Hematopoietic multipotent progenitor cell treated with erythropoietin and hydrocortisone succinate and interleukin-3 and kit ligand, for 17 days (in vitro differentiated cells): ENCODE results near the gene DLGAP1.
A peak's percentile ranks its signal among the peaks of the same experiment; 100 is the strongest.

Experiments used
- DNase-seq: peaks from one replicate; pipeline ENCODE4 v3.0.0-alpha.2; 2015; ENCODE audit warnings: low spot score

DLGAP1 gene

DNA sequence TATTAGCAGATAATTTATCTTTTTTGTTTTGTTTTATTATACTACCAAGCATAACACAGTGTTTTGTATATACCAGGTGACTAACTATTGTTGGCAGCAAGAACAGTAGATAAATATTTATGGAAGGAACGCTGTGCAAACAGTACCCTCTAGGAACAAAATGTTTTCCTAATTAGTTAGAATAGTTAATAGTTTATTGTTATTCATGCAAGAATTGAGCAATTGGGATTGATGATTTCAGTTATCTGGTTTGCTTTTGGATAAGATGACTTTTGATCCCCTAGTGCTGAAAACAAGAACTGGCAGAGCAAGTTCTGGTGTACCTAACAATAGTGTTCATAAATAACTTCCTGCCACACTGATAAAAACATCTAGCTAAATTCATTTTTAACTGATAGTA lies 681.8 kb downstream of the DLGAP1 start:
- DNase-seq = no peak

DNA sequence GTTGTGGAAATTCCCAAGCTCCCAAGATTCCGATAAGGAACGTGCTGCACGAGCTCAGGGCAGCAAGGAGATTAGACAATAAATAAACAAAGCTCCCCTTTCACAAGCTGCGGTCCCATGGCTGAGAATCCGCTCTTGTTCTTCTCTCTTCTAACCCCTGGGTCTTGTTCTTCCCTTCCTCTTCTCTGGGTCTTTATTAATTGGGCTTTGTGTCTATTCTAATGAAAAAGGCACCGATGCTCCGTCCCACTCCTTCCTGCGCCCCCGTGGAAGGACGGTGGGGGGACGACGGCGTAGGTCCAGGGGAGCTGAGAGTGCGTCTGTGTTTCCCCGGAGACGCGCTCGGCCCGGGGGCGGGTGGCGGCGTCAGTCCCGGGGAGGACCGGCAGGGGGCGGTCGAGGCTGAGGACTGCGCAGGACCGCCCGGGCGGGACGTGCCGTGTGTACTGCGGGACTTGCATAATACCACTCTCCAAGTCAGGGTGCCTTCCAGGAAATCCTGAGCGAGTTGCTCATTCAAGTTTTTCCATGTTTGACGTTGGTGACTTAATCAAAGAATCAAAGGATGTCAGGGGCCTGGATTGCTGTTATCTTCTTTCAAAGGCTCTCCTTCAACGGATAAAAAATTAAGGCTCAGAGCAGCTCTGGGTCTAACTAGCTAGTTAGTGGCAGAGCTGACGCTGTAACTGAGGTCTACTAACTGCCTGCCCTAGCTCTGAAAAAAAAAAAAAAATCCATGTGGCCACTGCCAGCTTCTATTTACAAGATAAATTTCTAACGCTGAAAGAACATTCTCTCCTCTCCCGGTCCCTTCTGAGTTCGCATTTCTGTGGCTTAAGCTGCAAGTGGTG lies 683.8 kb downstream of the DLGAP1 start:
- peak; percentile 78 for DNase-seq

DNA sequence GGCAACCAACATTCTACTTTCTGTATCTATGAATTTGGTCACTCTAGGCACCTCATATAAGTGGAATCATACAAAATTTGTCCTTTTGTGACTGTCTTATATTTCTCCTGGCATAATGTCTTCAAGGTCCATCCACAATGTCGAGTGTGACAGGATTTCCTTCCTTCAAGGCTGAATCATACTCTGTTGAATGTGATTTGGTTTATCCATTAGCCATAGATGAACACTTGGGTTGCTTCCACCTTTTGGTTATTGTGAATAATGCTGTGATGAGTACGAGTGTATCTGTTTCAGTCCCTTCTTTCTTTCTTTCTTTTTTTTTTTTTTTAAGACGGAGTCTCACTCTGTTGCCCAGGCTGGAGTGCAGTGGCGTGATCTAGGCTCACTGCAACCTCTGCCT lies 693.8 kb downstream of the DLGAP1 start:
- no peak for DNase-seq

DNA sequence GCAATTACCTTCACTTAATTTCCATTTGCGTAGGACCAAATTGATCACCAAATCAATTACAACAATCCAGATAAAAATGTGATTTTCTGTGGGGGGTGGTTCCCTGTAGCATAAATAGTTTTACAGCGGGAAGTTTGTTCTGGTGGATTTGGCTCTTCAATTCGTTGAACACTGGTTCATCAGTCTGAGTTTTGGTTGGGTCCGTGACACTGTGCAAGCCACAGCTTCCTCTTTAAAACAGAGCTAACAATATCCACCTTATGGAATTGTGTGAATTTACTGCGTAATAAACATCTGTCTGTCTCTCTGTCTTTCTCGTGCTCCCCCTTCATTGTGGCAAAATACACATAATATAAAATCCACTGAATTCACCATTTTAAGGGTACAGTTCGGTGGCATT lies 694.4 kb downstream of the DLGAP1 start:
- DNase-seq = no peak

DNA sequence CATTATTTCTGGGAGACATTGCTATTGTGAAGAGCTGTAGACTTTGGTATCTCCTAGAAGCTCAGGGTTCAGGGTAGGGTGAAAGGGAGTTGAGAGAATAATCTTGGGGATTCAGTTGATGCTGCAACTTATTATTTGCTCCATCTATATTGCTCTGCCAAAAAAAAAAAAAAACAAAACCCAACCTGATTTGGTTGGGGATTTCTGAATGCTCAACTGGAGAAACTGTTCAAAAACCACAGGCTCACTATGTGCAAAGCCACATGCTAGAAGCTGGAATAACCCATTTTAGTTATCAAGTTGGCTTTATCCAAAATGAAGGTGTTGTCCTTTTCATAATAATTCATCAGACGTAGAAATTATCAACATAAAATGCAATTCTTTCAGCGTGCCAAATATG lies 696.0 kb downstream of the DLGAP1 start:
- DNase-seq = no peak

DNA sequence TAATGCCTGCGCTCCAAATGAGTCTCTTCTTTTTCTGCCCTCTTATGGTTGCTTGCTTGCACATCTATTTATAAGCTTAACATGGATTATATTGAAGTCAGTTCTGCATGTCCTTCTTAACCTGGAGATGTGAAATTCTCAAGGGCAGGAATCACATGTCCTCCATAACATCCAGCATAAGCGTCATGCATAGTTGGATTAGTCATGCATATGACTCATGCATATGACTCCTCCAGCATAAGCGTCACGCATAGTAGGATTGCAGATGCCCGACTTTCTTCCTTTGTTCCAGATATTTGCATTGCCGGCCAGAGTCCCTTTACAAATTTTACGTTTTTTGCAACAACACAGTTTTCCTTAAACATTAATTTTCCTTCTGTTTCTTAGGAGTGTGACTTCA lies 696.6 kb downstream of the DLGAP1 start:
- DNase-seq = no peak

DNA sequence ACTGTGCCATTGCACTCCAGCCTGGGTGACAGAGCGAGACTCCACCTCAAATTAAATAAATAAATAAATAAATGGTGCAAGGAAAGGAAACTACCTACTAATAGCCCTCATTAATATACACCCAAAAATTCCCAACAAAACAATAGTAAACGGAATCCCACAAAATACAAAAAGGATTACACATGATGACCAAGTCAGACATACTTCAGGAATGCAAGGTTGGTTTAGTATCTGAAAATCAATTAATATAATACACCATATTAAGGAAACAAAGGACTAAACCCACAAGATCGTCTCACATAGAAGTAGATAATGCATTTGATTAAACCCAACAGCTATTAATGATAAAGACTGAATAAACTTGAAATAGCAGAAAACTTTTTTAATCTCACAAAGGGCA lies 697.7 kb downstream of the DLGAP1 start:
- no peak for DNase-seq

DNA sequence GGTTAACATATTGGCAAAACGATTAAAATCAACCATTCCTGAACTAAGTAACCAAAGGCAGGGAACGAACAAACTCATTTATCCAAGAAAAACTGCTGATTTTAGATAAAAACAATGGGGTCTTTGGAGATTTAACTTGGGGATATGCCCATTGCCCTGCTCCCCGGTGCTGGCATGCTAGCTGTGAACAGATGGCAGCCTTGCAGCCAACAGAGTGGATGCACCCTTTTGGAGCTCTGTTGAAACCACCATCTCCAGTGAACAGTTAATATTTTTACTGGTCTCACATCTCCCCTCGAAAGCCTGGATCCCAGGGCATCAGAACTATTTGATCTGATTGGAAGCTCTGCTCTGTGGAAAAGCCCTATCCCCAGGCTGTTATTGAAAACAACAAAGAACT lies 702.0 kb downstream of the DLGAP1 start:
- DNase-seq = no peak

DNA sequence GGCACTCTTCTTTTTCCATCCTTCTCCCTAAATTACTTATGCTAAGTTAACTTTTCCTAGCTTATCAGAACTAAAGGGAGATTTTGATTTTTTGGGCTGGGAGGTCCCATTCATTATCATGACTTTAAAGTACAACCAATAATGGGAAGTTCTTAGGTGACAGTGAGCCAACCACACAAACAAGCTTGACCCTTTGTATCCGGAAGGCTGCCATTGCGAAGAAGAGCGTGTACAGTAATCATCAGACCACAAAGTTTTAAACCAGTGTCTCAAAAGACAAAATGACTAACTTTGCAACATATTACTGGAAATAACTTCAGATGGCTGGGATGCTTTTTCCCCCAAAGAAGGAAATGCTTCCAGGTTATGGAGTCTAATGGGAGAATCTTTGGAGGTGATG lies 707.0 kb downstream of the DLGAP1 start:
- no peak for DNase-seq

DNA sequence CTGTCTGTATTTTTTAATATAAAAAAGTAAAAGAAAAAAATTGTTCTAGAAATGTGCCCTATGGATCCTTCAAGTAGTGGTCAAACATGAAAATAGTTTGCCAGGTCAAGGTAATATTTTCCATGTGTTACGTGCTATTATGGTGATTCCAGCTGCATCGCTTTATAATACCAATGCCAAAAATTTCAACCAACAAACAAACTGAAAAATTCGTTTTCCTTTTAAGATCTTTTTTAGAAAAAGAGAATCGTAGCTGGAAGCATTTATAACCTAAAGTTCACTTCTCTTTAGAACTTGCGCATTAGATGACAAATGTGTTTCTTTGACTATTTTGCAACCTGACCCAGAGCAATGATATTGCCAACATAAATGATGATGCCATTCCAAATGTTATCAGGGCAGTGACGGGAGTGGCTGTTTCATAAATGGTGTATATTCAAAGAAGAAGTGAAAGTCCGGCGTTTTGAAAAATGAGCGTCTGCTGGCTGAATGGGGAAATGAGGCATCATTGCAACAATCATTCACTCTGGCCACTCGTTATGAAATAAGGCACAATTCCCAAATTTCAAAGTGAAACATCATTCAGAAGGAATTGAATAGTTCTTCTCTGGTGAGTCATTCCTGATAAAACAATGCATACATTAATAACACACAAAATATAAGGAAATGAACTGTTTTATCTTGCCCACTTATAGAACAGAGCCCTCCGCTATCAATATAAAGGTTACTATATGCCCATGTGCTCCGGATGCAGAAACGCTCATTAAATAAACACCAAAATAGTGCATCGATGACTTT lies 707.7 kb downstream of the DLGAP1 start:
- no peak for DNase-seq

DNA sequence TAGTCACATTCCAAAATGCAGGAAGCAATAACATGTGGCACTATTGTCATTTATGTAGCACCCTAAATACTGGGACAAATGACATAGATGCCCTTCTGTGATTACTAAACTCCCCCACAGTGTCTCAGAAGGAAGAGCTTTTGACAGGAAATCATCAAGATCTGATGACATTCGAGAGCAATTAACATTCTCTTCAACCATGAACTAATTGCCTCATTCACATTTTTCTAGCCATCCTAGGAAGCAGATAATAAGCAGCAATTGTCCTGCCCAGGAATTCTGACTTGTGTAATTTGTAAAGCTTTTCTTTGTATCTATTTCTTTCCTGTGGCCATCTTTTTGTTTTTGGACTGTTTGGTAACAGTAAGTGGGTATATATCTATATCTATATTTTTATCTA lies 712.6 kb downstream of the DLGAP1 start:
- no peak for DNase-seq

DNA sequence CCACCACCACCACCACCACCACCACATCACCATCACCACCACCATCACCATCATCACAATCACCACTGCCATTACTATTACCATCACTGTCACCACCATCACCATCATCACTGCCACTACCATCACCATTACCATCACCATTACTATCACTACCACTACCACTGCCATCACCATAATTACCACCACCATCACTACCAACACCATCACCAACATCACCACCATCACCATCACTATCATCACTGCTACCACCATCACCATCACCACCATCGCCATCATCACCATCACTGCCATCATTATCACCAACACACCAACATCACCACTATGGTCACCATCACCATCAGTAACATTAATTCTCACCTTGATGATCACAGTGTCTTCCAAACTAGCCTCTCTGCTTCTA lies 713.8 kb downstream of the DLGAP1 start:
- no peak for DNase-seq

DNA sequence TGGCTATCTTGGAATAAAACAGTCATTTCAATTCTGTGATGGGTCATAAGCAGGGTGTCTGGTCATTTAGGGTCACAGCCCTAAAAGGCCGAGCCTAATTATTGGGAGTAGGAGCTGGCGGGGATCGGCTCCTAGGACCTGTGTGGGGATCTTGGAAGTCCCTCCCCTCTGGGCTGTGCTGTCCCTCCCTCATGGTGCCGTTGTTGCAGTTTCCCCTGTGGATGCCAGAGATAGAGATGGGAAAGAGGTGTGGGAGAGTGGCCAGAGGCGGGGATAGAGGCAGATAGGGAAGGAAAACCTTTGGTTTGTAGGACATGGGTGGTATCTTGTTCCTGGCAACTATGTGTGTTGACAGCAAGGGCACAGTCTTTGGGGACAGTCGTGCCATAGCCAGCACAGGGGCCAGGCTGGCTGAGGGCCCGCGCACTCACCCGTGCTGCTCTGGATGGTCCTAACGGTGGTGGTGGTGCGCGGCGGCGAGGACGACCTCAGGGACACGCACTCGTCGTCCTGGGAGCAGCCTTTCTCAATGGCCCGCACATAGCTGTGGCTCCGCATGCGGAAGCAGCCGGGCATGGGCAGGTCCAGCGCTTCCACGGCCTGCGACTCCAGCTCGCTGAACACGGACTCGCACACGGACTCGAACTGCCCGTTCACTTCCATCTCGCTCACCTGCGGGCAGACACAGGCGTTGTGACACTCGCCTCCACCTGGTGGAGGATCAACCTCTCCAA lies 726.2 kb downstream of the DLGAP1 start:
- DNase-seq = no peak

DNA sequence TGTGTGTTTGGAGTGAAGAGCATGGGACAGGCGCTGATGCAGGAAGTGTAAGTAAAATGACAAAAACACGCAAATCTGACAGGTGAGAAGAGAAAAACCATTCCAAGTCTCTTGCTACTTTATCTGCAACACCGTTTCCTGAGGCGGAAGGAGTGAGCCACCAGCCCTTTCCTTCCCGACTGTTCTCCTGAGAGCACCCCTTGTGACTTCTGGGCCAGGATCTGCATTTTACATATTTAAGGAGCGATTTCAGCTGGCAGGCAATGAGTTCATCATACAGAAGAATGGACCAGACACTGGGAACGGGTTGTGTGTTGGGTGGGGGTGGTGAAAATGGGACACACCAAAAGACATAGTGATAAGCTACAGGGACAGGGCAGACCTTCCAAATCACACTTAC lies 727.8 kb downstream of the DLGAP1 start:
- no peak for DNase-seq

DNA sequence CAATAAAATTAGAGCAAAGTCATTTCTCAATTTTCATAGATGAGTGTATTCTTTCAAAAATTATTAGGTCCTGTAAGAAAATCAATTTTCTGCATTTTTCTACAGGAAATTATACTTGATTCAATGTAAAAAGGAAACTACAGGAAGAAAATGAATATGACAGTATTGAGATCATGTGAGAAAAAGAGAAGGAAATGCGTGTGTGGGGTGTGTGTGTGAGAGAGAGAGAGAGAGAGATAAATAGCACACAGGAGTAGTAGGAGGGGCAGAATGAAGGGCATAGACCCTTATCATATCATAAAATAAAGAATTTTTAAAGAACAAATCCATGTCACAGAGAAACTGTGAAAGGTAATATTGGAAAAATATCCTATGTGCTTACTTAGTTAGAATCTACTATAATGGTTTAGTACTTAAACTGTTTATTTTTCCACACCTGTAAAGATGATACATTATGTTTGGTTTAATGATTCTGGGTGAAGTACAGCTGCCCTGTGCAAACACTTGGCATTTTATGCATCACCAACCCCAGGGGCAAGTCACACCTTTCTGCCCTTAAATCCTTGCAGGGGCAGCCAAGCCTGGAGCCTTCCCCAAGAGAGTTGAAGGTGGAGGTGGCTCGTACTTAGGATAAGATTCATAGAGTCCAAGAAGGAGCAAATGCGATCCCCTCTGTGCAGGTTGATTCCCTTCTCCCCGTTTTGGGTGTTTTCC lies 728.7 kb downstream of the DLGAP1 start:
- DNase-seq = no peak

DNA sequence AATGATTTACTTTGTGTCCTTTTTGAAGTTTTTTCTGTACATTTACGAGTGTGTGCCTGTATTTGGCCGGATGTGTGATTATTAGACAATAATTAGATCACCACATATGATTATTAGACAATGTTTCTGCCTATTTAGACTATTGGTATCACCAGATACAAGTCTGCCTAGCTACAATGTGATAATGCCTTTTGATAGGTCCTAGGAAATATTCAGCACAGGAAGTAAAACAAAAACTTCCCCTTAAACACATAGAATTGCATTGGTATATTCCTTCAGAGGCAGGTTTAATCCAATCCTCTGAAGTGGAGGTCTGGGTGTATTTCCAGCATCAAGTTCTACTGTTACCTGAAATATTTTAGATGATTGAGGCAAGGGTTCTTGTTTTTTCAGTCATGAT lies 730.0 kb downstream of the DLGAP1 start:
- DNase-seq = no peak

DNA sequence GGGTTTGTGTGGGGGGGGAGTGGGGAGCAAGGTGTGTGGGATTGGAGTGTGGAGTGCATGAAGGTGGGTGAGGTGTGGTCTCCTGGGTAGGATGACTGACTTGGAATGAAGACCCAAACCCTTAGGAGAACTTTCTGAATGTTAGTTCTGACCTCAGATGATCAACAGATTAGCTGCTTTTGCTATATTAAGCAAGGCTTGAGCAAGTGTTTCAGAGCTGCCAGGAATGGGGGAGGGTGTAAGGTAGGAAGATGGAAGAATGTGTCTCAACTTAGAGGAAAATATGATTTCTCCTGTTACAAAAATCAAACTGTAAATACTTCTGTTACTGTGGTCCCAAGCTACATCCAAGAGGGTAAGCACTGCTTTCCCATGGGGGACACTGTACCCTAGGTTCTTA lies 731.6 kb downstream of the DLGAP1 start:
- DNase-seq = no peak

DNA sequence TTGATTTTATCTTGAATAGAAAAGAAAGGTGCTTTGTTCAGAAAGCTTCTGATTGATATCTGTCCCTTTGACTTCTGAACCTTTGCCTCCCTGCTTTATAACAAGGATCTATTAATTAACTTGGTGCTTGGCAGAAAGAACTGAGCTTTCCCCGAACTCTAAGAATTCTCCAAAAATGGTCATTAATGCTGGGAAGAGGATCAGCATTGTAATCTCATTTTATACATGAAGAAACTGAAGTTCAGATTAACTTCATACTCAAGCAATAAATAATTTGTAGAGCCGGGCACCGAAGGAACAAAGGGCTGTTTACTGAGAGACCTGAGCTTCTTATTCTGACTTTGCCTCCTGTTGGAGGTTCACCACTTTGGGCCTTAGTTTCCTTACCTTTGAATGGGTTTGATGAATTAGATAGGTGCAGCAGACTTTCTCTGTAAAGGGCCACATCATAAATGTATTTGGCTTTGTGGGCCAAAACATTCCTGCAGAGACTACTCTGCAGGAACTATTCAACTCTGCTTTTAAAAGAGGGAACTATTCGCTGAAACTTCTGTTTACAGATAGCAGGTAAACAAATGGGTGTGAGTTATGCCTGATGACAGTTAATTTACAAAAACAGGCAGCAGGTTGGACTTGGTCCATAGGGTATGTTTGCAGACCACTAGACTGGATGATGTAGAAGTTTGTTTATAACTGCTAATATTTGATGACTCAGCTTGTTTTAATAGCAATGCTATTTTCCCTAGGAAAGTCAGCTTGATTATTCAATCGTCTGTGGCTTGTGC lies 732.3 kb downstream of the DLGAP1 start:
- peak; percentile 41 for DNase-seq

DNA sequence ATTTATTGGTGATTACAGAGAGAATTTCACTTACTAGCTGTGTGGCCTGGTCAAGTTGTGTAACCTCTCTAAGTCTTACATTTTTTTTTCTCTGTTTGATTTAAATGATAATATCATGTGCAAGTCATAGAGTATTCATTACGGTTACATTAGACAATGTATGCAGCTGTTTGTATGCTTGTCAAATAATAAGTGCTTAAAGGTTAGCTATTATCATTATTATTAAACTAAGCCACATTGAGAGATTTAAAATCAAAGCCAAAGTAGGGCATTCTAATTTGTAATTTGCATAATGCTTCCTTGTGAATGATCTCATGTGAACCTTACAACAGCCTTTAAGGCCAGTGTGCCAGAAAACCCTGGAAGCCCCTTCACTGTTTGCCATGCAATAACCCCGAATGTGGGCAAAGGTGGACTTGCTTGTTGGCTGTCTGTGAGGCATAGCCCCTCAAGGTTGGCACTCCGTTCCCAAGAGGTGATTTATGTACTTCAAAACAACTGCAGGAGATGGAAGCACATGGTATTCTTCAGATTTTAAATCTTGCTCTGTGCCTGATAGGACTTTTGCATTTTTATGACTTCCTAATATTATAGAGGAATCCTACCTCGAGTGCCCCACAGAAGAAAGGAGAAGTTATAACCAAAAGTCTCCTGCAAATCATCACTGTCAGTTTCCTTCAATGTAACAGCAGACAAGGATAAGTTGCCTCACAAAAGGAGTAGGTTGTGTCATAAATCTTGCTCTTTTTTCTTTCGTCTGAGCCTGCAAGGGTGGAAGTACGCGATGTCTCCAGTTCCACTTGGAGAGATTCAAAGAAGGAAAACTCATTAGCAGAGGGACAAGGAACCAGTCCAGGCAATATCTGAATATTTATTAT lies 733.1 kb downstream of the DLGAP1 start:
- no peak for DNase-seq

DNA sequence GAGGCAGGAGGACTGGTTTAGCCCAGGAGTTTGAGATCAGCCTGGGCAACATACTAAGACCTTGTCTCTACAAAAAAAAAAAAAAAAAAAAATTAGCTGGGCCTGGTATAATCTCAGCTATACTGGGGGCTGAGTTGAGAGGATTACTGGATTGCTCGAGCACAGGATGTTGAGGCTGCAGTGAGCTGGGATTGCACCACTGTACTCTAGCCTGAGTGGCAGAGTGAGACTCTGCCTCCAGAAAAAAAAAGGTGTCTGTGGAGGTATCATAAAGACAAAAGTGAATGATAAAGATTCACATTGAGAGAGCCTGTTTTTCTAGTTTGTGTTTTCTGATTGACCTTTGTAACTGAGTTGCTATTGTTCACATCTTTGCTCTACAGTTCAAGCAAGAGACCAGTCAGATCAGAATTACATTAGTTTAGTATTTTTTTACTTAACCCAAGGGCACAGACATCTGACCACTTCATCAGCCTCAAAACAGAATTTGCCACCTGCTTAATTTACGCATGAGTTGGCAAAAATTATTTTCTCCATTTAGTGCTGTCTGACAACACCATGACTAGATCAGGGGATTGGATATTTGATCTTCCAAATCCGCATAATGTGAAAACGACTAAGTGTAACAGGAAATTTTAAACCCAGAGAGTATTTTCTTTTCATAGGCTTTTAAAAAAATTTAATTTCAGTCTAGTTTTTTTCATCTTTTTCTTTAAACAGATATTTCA lies 734.1 kb downstream of the DLGAP1 start:
- no peak for DNase-seq
